K562 (cell line): Measurements from ENCODE around the gene SLC35E2B. TPM values are rescaled to one million over a fixed set of nuclear protein-coding genes. Genes with fewer than 3 reads are reported as not detected.
A peak's percentile ranks its signal among the peaks of the same experiment; 100 is the strongest.

Source experiments
- E2F6 ChIP-seq, 2 experiments: IDR thresholded peaks; 2 replicates each; pipeline ENCODE4 v1.6.1; 2011; ENCODE audit warnings: borderline replicate concordance in 1 of 2, control low read depth in 1 of 2, low read depth in 1 of 2, low read length in 1 of 2, mild to moderate bottlenecking in 1 of 2, mixed read lengths in 1 of 2, moderate library complexity in 1 of 2; ENCODE audit not compliant: insufficient read depth in 1 of 2, insufficient read length in 1 of 2, poor library complexity in 1 of 2, severe bottlenecking in 1 of 2; ENCODE audit errors: extremely low read depth in 1 of 2
- FOSL1 ChIP-seq: fragments of 200-800 bp; sonication (Bioruptor generic); conservative IDR thresholded peaks from 2 replicates; pipeline ENCODE4 v1.6.1; 2016; ENCODE audit warnings: missing genetic modification characterization, missing compliant biosample characterization
- HCFC1 ChIP-seq: IDR thresholded peaks from 2 replicates; pipeline ENCODE4 v1.6.1; 2012; ENCODE audit warnings: low read depth, low read length, improper control_type of control experiment
- KDM5B ChIP-seq: fragments of 200-600 bp; sonication (generic); IDR thresholded peaks from 2 replicates; pipeline ENCODE4 v1.6.1; 2012; ENCODE audit warnings: low read depth, mild to moderate bottlenecking, moderate library complexity, low read length, control low read depth, inconsistent platforms; ENCODE audit not compliant: insufficient replicate concordance
- MTA2 ChIP-seq: fragments of 450-650 bp; IDR thresholded peaks from 2 replicates; pipeline ENCODE4 v1.6.1; 2016; ENCODE audit warnings: low read depth
- NBN ChIP-seq: fragments of 450-650 bp; IDR thresholded peaks from 2 replicates; pipeline ENCODE4 v1.6.1; 2016; ENCODE audit warnings: low read depth, mild to moderate bottlenecking
- NR2C1 ChIP-seq, 2 experiments: fragments of 450-650 bp; IDR thresholded peaks; 2 replicates each; pipeline ENCODE4 v1.6.1; 2017; ENCODE audit warnings: mild to moderate bottlenecking in 2 of 2, antibody characterized with exemption in 1 of 2, inconsistent platforms in 1 of 2, missing compliant biosample characterization in 1 of 2, missing genetic modification characterization in 1 of 2
- NR2F6 ChIP-seq: fragments of 450-650 bp; formaldehyde crosslinking; IDR thresholded peaks from 2 replicates; pipeline ENCODE4 v1.4.0; 2020; ENCODE audit warnings: mild to moderate bottlenecking
- POLR2AphosphoS2 ChIP-seq: IDR thresholded peaks from 2 replicates; pipeline ENCODE4 v1.6.1; 2012; ENCODE audit warnings: low read length, improper control_type of control experiment
- RBBP5 ChIP-seq: fragments of 200-600 bp; sonication (generic); IDR thresholded peaks from 2 replicates; pipeline ENCODE4 v1.6.1; 2012; ENCODE audit warnings: borderline replicate concordance, mild to moderate bottlenecking, low read length, control low read depth, inconsistent platforms; ENCODE audit not compliant: insufficient read depth, poor library complexity, severe bottlenecking
- SIX5 ChIP-seq, 2 experiments: IDR thresholded peaks; 2 replicates each; pipeline ENCODE4 v1.6.1; 2011; ENCODE audit warnings: low read length in 2 of 2, borderline replicate concordance in 1 of 2, low read depth in 1 of 2, mild to moderate bottlenecking in 1 of 2, moderate library complexity in 1 of 2; ENCODE audit not compliant: insufficient read depth in 1 of 2
- ZBTB17 ChIP-seq: fragments of 450-650 bp; formaldehyde crosslinking; IDR thresholded peaks from 2 replicates; pipeline ENCODE4 v1.4.0; 2020; ENCODE audit warnings: mild to moderate bottlenecking
- ZNF324 ChIP-seq: fragments of 250-450 bp; sonication (Bioruptor Pico); IDR thresholded peaks from 2 replicates; pipeline ENCODE4 v1.4.0; 2020; ENCODE audit warnings: mild to moderate bottlenecking
- polyA plus RNA-seq, 8 experiments: library from polyadenylated mRNA; depleted of rRNA in 4 of 8; stranded (reverse) in 5 of 8; unstranded in 3 of 8; fragments of >200 nt; fragmentation: Nextera tagmentation in 2 of 8; fragmentation: Illumina TruSeq in 1 of 8; extraction: Ambion mirVana in 2 of 8; extraction: Trizol in 1 of 8; gene quantifications; 2 replicates each; pipeline versions ENCODE4 v1.2.1 to v1.2.3, GENCODE V29; 2011 to 2014; ENCODE audit warnings: inconsistent platforms in 1 of 8, missing spikeins in 1 of 8
- total RNA-seq, 7 experiments: library from RNA; depleted of rRNA in 6 of 7; stranded (reverse); fragments of >200 nt in 6 of 7; fragmentation: Illumina TruSeq in 2 of 7; extraction: Trizol in 2 of 7; gene quantifications; 2 replicates each; pipeline versions ENCODE4 v1.2.1 to v1.2.3, GENCODE V29; 2011 to 2021; ENCODE audit warnings: low replicate concordance in 1 of 7
- TF ChIP-seq, protein P1 (sequence below), 2 experiments: fragments of 450-650 bp in 1 of 2; sonication (generic) in 1 of 2; formaldehyde crosslinking in 1 of 2; IDR thresholded peaks in 1 of 2; conservative IDR thresholded peaks in 1 of 2; 2 replicates each; pipeline versions ENCODE4 v1.6.1 to v1.8.1; 2016 to 2023; ENCODE audit warnings: mild to moderate bottlenecking in 2 of 2, moderate library complexity in 2 of 2, inconsistent platforms in 1 of 2, missing genetic modification reagents in 1 of 2
- TF ChIP-seq, protein P2 (sequence below): sonication (generic); formaldehyde crosslinking; IDR thresholded peaks from 2 replicates; pipeline ENCODE4 v1.4.0; 2020; ENCODE audit warnings: mild to moderate bottlenecking, missing genetic modification reagents
- TF ChIP-seq, protein P3 (sequence below): fragments of 450-650 bp; IDR thresholded peaks from 2 replicates; pipeline ENCODE4 v1.6.1; 2014; ENCODE audit warnings: low read depth, mild to moderate bottlenecking, moderate library complexity, borderline replicate concordance

The SLC35E2B gene
- total and polyA plus RNA-seq, 9 of the 15 experiments (the other 6 are each of a cell fraction or from before 2014, with no cell fraction given): 4.7 to 44.6 (median 20.7) TPM

- TF ChIP-seq NBN (peak; percentile 94; the same call in 1 of the 2 replicates), MTA2 (0 out of 2 replicates have a peak, but pooled peaks have one; percentile 11), E2F6 (IDR thresholded peaks at IDR 0.05; ENCODE audit: borderline replicate concordance in 1 of 2, extremely low read depth in 1 of 2, insufficient read depth in 1 of 2, insufficient read length in 1 of 2, low read depth in 1 of 2, low read length in 1 of 2, poor library complexity in 1 of 2, severe bottlenecking in 1 of 2) (peak; percentile 42 to 71), HCFC1 (peak; percentile 88), ZBTB17 (CRISPR knock-in tag) (peak; percentile 70; the same call in 1 of the 2 replicates), ZNF324 (CRISPR knock-in tag) (0 out of 2 replicates have a peak, but pooled peaks have one; percentile 29), NR2C1 (IDR thresholded peaks at IDR 0.05) (peak; percentile 97), NR2C1 (tag; IDR thresholded peaks at IDR 0.05) (peak; percentile 98), KDM5B (peak; percentile 21), NR2F6 (CRISPR knock-in tag) (0 out of 2 replicates have a peak, but pooled peaks have one; percentile 75), POLR2AphosphoS2 (peak; percentile 89), SIX5 (IDR thresholded peaks at IDR 0.05; ENCODE audit: borderline replicate concordance in 1 of 2, insufficient read depth in 1 of 2, low read depth in 1 of 2, low read length in 2 of 2) (peak; percentile 40 to 44; a peak in 2 of 4 replicates), FOSL1 (tag) (peak; percentile 54), RBBP5 (peak; percentile 83)
- TF ChIP-seq, protein P1, sequence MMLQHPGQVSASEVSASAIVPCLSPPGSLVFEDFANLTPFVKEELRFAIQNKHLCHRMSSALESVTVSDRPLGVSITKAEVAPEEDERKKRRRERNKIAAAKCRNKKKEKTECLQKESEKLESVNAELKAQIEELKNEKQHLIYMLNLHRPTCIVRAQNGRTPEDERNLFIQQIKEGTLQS (IDR thresholded peaks at IDR 0.05): peak; percentile 88
- TF ChIP-seq, protein P1 (CRISPR knock-in tag; conservative IDR thresholded peaks at IDR 0.05): peak; percentile 85
- TF ChIP-seq, protein P2, sequence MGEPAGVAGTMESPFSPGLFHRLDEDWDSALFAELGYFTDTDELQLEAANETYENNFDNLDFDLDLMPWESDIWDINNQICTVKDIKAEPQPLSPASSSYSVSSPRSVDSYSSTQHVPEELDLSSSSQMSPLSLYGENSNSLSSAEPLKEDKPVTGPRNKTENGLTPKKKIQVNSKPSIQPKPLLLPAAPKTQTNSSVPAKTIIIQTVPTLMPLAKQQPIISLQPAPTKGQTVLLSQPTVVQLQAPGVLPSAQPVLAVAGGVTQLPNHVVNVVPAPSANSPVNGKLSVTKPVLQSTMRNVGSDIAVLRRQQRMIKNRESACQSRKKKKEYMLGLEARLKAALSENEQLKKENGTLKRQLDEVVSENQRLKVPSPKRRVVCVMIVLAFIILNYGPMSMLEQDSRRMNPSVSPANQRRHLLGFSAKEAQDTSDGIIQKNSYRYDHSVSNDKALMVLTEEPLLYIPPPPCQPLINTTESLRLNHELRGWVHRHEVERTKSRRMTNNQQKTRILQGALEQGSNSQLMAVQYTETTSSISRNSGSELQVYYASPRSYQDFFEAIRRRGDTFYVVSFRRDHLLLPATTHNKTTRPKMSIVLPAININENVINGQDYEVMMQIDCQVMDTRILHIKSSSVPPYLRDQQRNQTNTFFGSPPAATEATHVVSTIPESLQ (CRISPR knock-in tag): peak; percentile 58; the same call in 1 of the 2 replicates
- TF ChIP-seq, protein P3, sequence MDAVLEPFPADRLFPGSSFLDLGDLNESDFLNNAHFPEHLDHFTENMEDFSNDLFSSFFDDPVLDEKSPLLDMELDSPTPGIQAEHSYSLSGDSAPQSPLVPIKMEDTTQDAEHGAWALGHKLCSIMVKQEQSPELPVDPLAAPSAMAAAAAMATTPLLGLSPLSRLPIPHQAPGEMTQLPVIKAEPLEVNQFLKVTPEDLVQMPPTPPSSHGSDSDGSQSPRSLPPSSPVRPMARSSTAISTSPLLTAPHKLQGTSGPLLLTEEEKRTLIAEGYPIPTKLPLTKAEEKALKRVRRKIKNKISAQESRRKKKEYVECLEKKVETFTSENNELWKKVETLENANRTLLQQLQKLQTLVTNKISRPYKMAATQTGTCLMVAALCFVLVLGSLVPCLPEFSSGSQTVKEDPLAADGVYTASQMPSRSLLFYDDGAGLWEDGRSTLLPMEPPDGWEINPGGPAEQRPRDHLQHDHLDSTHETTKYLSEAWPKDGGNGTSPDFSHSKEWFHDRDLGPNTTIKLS: peak; percentile 88
Observed at GRCh38 chr1:1724035-1724864, 31.7 kb upstream of the SLC35E2B start, which contains the start of gene CDK11A (continued).
